HepG2 (cell line): ENCODE data around the gene SPATA25. TPM values are rescaled to one million over a fixed set of nuclear protein-coding genes. Genes with fewer than 3 reads are reported as not detected.

Experiments used
- ATF7 ChIP-seq, 2 experiments: fragments of 450-650 bp in 1 of 2; sonication (generic) in 1 of 2; formaldehyde crosslinking in 1 of 2; IDR thresholded peaks; 2 replicates each; pipeline versions ENCODE4 v1.4.0 to v1.6.1; 2016 to 2020; ENCODE audit warnings: antibody characterized with exemption in 1 of 2, mild to moderate bottlenecking in 1 of 2, missing genetic modification reagents in 1 of 2
- JUN ChIP-seq: sonication (generic); formaldehyde crosslinking; IDR thresholded peaks from 2 replicates; pipeline ENCODE4 v1.4.0; 2020; ENCODE audit warnings: mild to moderate bottlenecking, missing genetic modification reagents
- RBM39 ChIP-seq: fragments of 200-400 bp; formaldehyde crosslinking; IDR thresholded peaks from one replicate; pipeline ENCODE4 v1.6.1; 2018; ENCODE audit warnings: antibody characterized with exemption, mild to moderate bottlenecking, low read depth, low read length; ENCODE audit not compliant: poor library complexity, severe bottlenecking
- THAP11 ChIP-seq: IDR thresholded peaks from 2 replicates; pipeline ENCODE4 v1.6.1; 2016; ENCODE audit warnings: missing biosample characterization, missing genetic modification reagents
- YY1 ChIP-seq: IDR thresholded peaks from 2 replicates; pipeline ENCODE4 v1.6.1; 2011; ENCODE audit warnings: low read length, low read depth, moderate library complexity, mild to moderate bottlenecking; ENCODE audit not compliant: insufficient read depth, insufficient replicate concordance
- ZBTB38 ChIP-seq: sonication (generic); formaldehyde crosslinking; IDR thresholded peaks from 2 replicates; pipeline ENCODE4 v1.5.1; 2020; ENCODE audit warnings: mild to moderate bottlenecking, missing genetic modification reagents
- ZBTB7B ChIP-seq: sonication (generic); formaldehyde crosslinking; IDR thresholded peaks from 2 replicates; pipeline ENCODE4 v1.4.0; 2020; ENCODE audit warnings: missing genetic modification reagents
- ZHX2 ChIP-seq, 2 experiments: sonication (generic) in 1 of 2; formaldehyde crosslinking in 1 of 2; IDR thresholded peaks; 2 replicates each; pipeline versions ENCODE4 v1.6.1 to v1.9.0; 2014 to 2022; ENCODE audit warnings: antibody characterized with exemption in 1 of 2, borderline replicate concordance in 1 of 2, inconsistent platforms in 1 of 2, low read depth in 1 of 2, missing genetic modification reagents in 1 of 2
- ZIK1 ChIP-seq: sonication (generic); formaldehyde crosslinking; IDR thresholded peaks from 2 replicates; pipeline ENCODE4 v1.5.0; 2020; ENCODE audit warnings: mild to moderate bottlenecking, low read depth, missing genetic modification reagents, borderline replicate concordance
- ZNF337 ChIP-seq: sonication (generic); formaldehyde crosslinking; IDR thresholded peaks from 2 replicates; pipeline ENCODE4 v1.5.1; 2020; ENCODE audit warnings: missing genetic modification reagents, low read depth, mild to moderate bottlenecking, borderline replicate concordance
- ZNF446 ChIP-seq: sonication (generic); formaldehyde crosslinking; IDR thresholded peaks from 2 replicates; pipeline ENCODE4 v1.5.0; 2020; ENCODE audit warnings: mild to moderate bottlenecking, missing genetic modification reagents
- ZNF614 ChIP-seq: IDR thresholded peaks from 2 replicates; pipeline ENCODE4 v1.6.1; 2018; ENCODE audit warnings: missing biosample characterization, missing genetic modification reagents, inconsistent platforms, borderline replicate concordance
- ZNF678 ChIP-seq: sonication (generic); formaldehyde crosslinking; IDR thresholded peaks from 2 replicates; pipeline ENCODE4 v1.4.0; 2020; ENCODE audit warnings: mild to moderate bottlenecking, missing genetic modification reagents
- ZNF713 ChIP-seq: sonication (generic); formaldehyde crosslinking; IDR thresholded peaks from 2 replicates; pipeline ENCODE4 v1.4.0; 2020; ENCODE audit warnings: mild to moderate bottlenecking, missing genetic modification reagents
- ZNF775 ChIP-seq: sonication (generic); formaldehyde crosslinking; IDR thresholded peaks from 2 replicates; pipeline ENCODE4 v1.4.0; 2020; ENCODE audit warnings: missing genetic modification reagents, mild to moderate bottlenecking, moderate library complexity, borderline replicate concordance
- polyA plus RNA-seq, 8 experiments: library from polyadenylated mRNA; depleted of rRNA in 3 of 8; stranded (reverse) in 7 of 8; unstranded in 1 of 8; fragments of >200 nt; fragmentation: Illumina TruSeq in 4 of 8; extraction: Trizol in 4 of 8; gene quantifications; 2 replicates each; pipeline versions ENCODE4 v1.2.1 to v1.2.3, GENCODE V29; 2011 to 2016; ENCODE audit warnings: low read depth in 4 of 8, missing spikeins in 1 of 8, mixed read lengths in 1 of 8; ENCODE audit not compliant: insufficient read depth in 1 of 8
- total RNA-seq, 5 experiments: library from RNA; depleted of rRNA; stranded (reverse); fragments of >200 nt; fragmentation: Illumina TruSeq; extraction: Trizol; gene quantifications; 2 replicates each; pipeline ENCODE4 v1.2.3, GENCODE V29; 2016; ENCODE audit warnings: low read depth in 1 of 5
- TF ChIP-seq, protein P1 (sequence below): sonication (generic); formaldehyde crosslinking; IDR thresholded peaks from 2 replicates; pipeline ENCODE4 v1.4.0; 2020; ENCODE audit warnings: missing genetic modification reagents, mild to moderate bottlenecking, borderline replicate concordance

The SPATA25 gene
- total and polyA plus RNA-seq, 2 of the 13 experiments (the other 11 are each of a cell fraction or from before 2014, with no cell fraction given), result 4.8 to 7.6 TPM

- TF ChIP-seq THAP11 (peak; percentile 38; the same call in 1 of the 2 replicates), JUN (CRISPR knock-in tag) (no peak), ZNF614 (CRISPR knock-in tag) (peak; percentile 48; the same call in 1 of the 2 replicates), ZBTB38 (CRISPR knock-in tag) (0 out of 2 replicates have a peak, but pooled peaks have one; percentile 23), ZNF775 (CRISPR knock-in tag) (no peak), ZNF713 (CRISPR knock-in tag) (0 out of 2 replicates have a peak, but pooled peaks have one; percentile 41), YY1 (no peak), RBM39 (no peak), ZNF337 (no peak), ZNF446 (CRISPR knock-in tag) (no peak), ZNF678 (CRISPR knock-in tag) (no peak), ATF7 (IDR thresholded peaks at IDR 0.05) (no peak), ATF7 (CRISPR knock-in tag; IDR thresholded peaks at IDR 0.05) (no peak), ZHX2 (IDR thresholded peaks at IDR 0.05; ENCODE audit: low read depth) (no peak), ZHX2 (CRISPR knock-in tag; IDR thresholded peaks at IDR 0.05; ENCODE audit: borderline replicate concordance) (no peak), ZIK1 (no peak), ZBTB7B (CRISPR knock-in tag) (no peak; the same call in 1 of the 2 replicates)
- TF ChIP-seq, protein P1, sequence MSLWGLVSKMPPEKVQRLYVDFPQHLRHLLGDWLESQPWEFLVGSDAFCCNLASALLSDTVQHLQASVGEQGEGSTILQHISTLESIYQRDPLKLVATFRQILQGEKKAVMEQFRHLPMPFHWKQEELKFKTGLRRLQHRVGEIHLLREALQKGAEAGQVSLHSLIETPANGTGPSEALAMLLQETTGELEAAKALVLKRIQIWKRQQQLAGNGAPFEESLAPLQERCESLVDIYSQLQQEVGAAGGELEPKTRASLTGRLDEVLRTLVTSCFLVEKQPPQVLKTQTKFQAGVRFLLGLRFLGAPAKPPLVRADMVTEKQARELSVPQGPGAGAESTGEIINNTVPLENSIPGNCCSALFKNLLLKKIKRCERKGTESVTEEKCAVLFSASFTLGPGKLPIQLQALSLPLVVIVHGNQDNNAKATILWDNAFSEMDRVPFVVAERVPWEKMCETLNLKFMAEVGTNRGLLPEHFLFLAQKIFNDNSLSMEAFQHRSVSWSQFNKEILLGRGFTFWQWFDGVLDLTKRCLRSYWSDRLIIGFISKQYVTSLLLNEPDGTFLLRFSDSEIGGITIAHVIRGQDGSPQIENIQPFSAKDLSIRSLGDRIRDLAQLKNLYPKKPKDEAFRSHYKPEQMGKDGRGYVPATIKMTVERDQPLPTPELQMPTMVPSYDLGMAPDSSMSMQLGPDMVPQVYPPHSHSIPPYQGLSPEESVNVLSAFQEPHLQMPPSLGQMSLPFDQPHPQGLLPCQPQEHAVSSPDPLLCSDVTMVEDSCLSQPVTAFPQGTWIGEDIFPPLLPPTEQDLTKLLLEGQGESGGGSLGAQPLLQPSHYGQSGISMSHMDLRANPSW (CRISPR knock-in tag), result peak; percentile 69; the same call in 1 of the 2 replicates
These were observed 23.6 kb downstream of the SPATA25 start (continued) for GRCh38 chr20:45863543-45864470.
